NB4 (cell line): ENCODE results near the gene ESRRG.

Source experiments
- DNase-seq: peaks from one replicate; pipeline ENCODE4 v3.0.0; 2010; ENCODE audit warnings: low read depth
- H3K4me3 ChIP-seq: one replicate; pipeline ENCODE4 v1.5.1; 2011; ENCODE audit warnings: mild to moderate bottlenecking, low read depth, low read length, moderate library complexity
- CTCF ChIP-seq: IDR thresholded peaks from one replicate; pipeline ENCODE4 v1.5.1; 2012; ENCODE audit warnings: low read depth, low read length
- MAX ChIP-seq: IDR thresholded peaks from 2 replicates; pipeline ENCODE4 v1.6.1; 2011; ENCODE audit warnings: low read depth, low read length
- MYC ChIP-seq: IDR thresholded peaks from 2 replicates; pipeline ENCODE4 v1.6.1; 2011; ENCODE audit warnings: low read depth, low read length
- POLR2A ChIP-seq: IDR thresholded peaks from 2 replicates; pipeline ENCODE4 v1.6.1; 2011; ENCODE audit warnings: mild to moderate bottlenecking; ENCODE audit not compliant: insufficient read length; ENCODE audit errors: extremely low read depth

The ESRRG gene

GRCh38 chr1:216626394-216627067, 96.7 kb downstream of the ESRRG start:
- TF ChIP-seq CTCF (no peak), MAX (no peak), MYC (no peak), POLR2A (no peak)
- H3K4me3 ChIP-seq, result no peak overlapping the region
- DNase-seq, result no peak

GRCh38 chr1:216621536-216621935, 101.7 kb downstream of the ESRRG start:
- no peak for DNase-seq
- TF ChIP-seq POLR2A (no peak), MYC (no peak), MAX (no peak), CTCF (no peak)
- no peak overlapping the region for H3K4me3 ChIP-seq

GRCh38 chr1:216617081-216617875, 106.0 kb downstream of the ESRRG start:
- DNase-seq, result no peak

GRCh38 chr1:216616425-216616824, 106.8 kb downstream of the ESRRG start:
- TF ChIP-seq MAX (no peak), POLR2A (no peak), MYC (no peak), CTCF (no peak)
- H3K4me3 ChIP-seq, result no peak overlapping the region
- peak; percentile 1 for DNase-seq

More at GRCh38 chr1:216617081-216617875, 106.0 kb downstream of the ESRRG start:
- no peak for TF ChIP-seq CTCF
- no peak for TF ChIP-seq MYC
- no peak for TF ChIP-seq POLR2A
- no peak for TF ChIP-seq MAX
- H3K4me3 ChIP-seq, result no peak overlapping the region

- DNase-seq, result no peak
- no peak for TF ChIP-seq MYC
- TF ChIP-seq CTCF, result no peak
- no peak for TF ChIP-seq POLR2A
- TF ChIP-seq MAX, result no peak
- H3K4me3 ChIP-seq, result no peak overlapping the region
These were observed 109.0 kb downstream of the ESRRG start for GRCh38 chr1:216614011-216614934.
